OCI-LY3 (cell line): ENCODE data around the gene AOC1.

ENCODE experiments used
- H2AFZ ChIP-seq: fragments of 200-600, 300-600 bp; shearing (Covaris generic); 2 replicates; pipeline ENCODE4 v1.6.0; 2014; ENCODE audit warnings: antibody characterized with exemption, low read depth, low read length
- H3K27ac ChIP-seq: fragments of 200-600, 300-600 bp; sonication (generic); 2 replicates; pipeline ENCODE4 v1.5.1; 2014; ENCODE audit warnings: mild to moderate bottlenecking, low read length, moderate library complexity, mixed read lengths
- H3K27me3 ChIP-seq: fragments of 200-600, 300-600 bp; sonication (generic); 2 replicates; pipeline ENCODE4 v1.6.1; 2014; ENCODE audit warnings: low read depth, low read length, mixed read lengths
- H3K36me3 ChIP-seq: fragments of 200-600, 300-600 bp; sonication (generic); replicated peaks from 2 replicates; pipeline ENCODE3; 2014; ENCODE audit warnings: low read depth, low read length, mixed read lengths
- H3K4me1 ChIP-seq: fragments of 300-600, 200-600 bp; sonication (generic); 2 replicates; pipeline ENCODE4 v1.6.1; 2014; ENCODE audit warnings: low read length, mixed read lengths
- H3K4me2 ChIP-seq: fragments of 200-600, 300-600 bp; sonication (generic); 2 replicates; pipeline ENCODE4 v1.6.1; 2014; ENCODE audit warnings: low read length, mixed read lengths
- H3K4me3 ChIP-seq: fragments of 300-600, 200-600 bp; sonication (generic); 2 replicates; pipeline ENCODE4 v1.5.1; 2014; ENCODE audit warnings: antibody characterized with exemption, mild to moderate bottlenecking, low read length, moderate library complexity
- H3K79me2 ChIP-seq: fragments of 300-600, 200-600 bp; shearing (Covaris generic); 2 replicates; pipeline ENCODE4 v1.6.1; 2014; ENCODE audit warnings: mild to moderate bottlenecking, low read length, mixed read lengths
- H3K9ac ChIP-seq: fragments of 300-600, 200-600 bp; shearing (Covaris generic); 2 replicates; pipeline ENCODE4 v1.6.0; 2014; ENCODE audit warnings: mild to moderate bottlenecking, low read length, moderate library complexity
- H3K9me3 ChIP-seq: fragments of 200-600, 300-600 bp; shearing (Covaris generic); 2 replicates; pipeline ENCODE4 v1.6.1; 2014; ENCODE audit warnings: low read length, mixed read lengths; ENCODE audit not compliant: insufficient read depth
- H4K20me1 ChIP-seq: fragments of 200-600, 300-600 bp; sonication (generic); 2 replicates; pipeline ENCODE4 v1.6.1; 2016; ENCODE audit warnings: low read length, mixed read lengths; ENCODE audit not compliant: insufficient read depth
- CTCF ChIP-seq: fragments of 200-600, 300-600 bp; sonication (generic); IDR thresholded peaks from 2 replicates; pipeline ENCODE4 v1.5.1; 2014; ENCODE audit warnings: antibody characterized with exemption, low read length, low read depth
- EZH2phosphoT487 ChIP-seq: fragments of 200-600 bp; shearing (Covaris generic); IDR thresholded peaks from 2 replicates; pipeline ENCODE4 v1.6.1; 2018; ENCODE audit warnings: antibody characterized with exemption, mixed run types, low read depth

Gene AOC1

GRCh38 chr7:150900675-150901074 lies 48.4 kb downstream of the AOC1 start:
- Histone ChIP-seq H3K4me3 (no peak overlapping the region), H3K9me3 (no peaks in the 10 kb centered on the region), H2AFZ (no peak overlapping the region), H3K79me2 (no peaks in the 10 kb centered on the region), H3K27me3 (0 out of 2 replicates have a peak, but pooled peaks cover 7% of the 10 kb centered on the region), H3K27ac (no peak overlapping the region), H3K4me2 (no peak overlapping the region), H4K20me1 (no peaks in the 10 kb centered on the region), H3K36me3 (no peaks in the 10 kb centered on the region), H3K4me1 (peaks cover 68% of the 10 kb centered on the region), H3K9ac (no peak overlapping the region)
- no peak for TF ChIP-seq CTCF
- no peak for TF ChIP-seq EZH2phosphoT487

- Histone ChIP-seq H3K36me3 (no peaks in the 10 kb centered on the region), H4K20me1 (no peaks in the 10 kb centered on the region), H3K9ac (no peak overlapping the region), H3K79me2 (no peaks in the 10 kb centered on the region), H3K27me3 (peaks cover 9% of the 10 kb centered on the region), H3K4me2 (no peak overlapping the region), H3K27ac (no peak overlapping the region), H3K4me3 (no peak overlapping the region), H3K4me1 (peaks cover 62% of the 10 kb centered on the region), H3K9me3 (no peaks in the 10 kb centered on the region), H2AFZ (no peak overlapping the region)
- no peak for TF ChIP-seq CTCF
- no peak for TF ChIP-seq EZH2phosphoT487
Observed at GRCh38 chr7:150901160-150902035, 49.1 kb downstream of the AOC1 start.

DNA sequence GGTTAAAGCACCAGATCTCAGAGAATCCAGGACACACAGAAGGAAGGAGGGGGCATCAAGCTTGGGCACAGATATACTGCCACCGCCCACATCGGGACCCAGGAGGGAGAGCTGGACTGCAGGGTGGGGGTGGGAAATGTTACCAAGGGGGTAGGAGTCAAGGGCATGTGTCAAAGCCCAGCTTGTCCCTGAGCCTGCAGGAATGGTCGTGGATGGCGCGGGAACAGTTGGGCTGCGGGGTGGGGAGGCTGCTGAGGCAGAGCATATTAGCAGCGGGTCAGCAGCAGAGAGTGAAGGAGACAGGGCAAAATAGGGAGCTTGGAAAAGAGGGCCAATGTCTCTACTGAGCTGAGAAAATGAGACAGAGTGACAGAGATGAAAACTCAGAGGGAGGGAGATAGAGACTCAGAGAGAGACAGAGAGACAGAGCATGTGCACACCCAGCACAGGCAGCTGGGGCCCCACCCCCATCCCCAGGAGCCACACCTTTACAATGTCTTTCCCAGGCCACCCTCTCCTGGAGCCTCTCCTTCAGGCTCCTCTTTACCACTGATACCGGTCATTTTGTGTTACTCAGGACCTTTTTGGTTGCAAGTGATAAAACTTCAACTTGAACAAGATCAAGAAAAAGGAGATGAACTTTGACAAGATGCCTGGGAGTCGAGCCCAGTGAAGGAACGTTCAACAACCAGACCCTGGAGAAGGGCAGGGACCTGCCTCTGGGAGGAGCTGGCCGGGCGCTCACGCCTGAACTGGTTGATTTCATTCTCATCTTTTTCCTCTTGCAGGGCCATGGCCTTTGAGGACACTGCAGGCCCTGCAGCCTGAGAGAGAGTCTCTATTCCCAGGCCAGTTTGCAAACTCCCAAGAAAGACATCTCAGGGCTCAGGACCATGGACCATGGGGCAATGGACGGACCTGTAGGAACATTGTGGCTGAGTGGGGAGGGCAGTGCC lies 50.0 kb downstream of the AOC1 start:
- peaks cover 18% of the 10 kb centered on the region for H3K27me3 ChIP-seq

More for the DNA sequence above, 50.0 kb downstream of the AOC1 start:
- Histone ChIP-seq H3K4me3 (no peak overlapping the region), H2AFZ (no peak overlapping the region), H3K36me3 (no peaks in the 10 kb centered on the region), H4K20me1 (no peaks in the 10 kb centered on the region), H3K9me3 (no peaks in the 10 kb centered on the region), H3K27ac (no peak overlapping the region), H3K4me2 (no peak overlapping the region), H3K79me2 (no peaks in the 10 kb centered on the region), H3K4me1 (peaks cover 53% of the 10 kb centered on the region), H3K9ac (no peak overlapping the region)
- TF ChIP-seq EZH2phosphoT487 (no peak), CTCF (no peak)
